ENCODE measurements around the gene OSBPL9.

Gene OSBPL9

DNA sequence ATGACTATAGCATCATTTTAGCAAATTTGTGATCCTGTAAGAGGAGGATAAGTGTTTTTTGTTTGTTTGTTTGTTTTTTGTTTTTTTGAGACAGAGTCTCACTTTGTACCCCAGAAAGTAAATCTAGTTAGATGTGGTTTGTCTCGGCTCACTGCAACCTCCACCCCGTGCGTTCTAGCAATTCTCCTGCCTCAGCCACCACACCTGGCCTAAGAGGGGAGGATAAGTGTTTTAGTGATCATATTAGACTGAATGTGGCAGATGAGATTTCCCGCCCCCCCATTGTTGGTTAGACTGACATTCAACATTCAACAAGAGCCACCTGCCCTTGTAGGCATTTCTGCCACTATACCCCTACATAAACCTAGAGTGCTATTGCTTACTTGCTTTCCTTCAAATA, 98.5 kb downstream of the OSBPL9 start:
- DNase-seq, result no peak
- no peaks in the 10 kb centered on the region for H3K4me1 ChIP-seq (ENCODE audit: control insufficient read depth, insufficient read depth, low read length, poor library complexity, severe bottlenecking)
- no peaks in the 10 kb centered on the region for H3K27me3 ChIP-seq (replicated peaks; ENCODE audit: control insufficient read depth, insufficient read depth, low read length, poor library complexity, severe bottlenecking)
- no peak overlapping the region for H3K27ac ChIP-seq (ENCODE audit: insufficient read depth, low read length, poor library complexity, severe bottlenecking)
- H3K9me3 ChIP-seq (ENCODE audit: control insufficient read depth, low read length), result no peaks in the 10 kb centered on the region
- no peaks in the 10 kb centered on the region for H3K36me3 ChIP-seq (ENCODE audit: control insufficient read depth, insufficient read depth, low read length)
- H3K4me3 ChIP-seq (ENCODE audit: insufficient read depth, low read depth, low read length, poor library complexity, severe bottlenecking), result no peak overlapping the region

DNA sequence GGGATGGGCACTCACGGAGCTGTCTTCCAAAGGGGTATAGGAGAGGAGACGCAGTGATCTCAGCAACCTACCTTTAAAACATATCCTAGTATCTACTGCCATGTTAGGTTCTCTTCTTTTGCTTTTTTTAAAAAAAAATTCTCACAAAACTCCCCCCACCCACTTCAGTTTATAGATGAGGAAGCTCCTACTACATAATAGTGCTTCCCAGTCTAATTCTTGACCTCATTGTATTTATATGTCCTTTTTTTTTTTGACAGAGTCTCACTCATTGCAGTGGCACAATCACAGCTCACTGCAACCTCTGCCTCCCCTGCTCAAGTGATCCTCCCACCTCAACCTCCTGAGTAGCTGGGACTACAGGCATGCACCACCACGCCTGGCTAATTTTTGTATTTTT, 99.9 kb downstream of the OSBPL9 start:
- Histone ChIP-seq H3K4me3 (ENCODE audit: insufficient read depth, low read depth, low read length, poor library complexity, severe bottlenecking) (no peak overlapping the region), H3K9me3 (ENCODE audit: control insufficient read depth, low read length) (no peaks in the 10 kb centered on the region), H3K36me3 (ENCODE audit: control insufficient read depth, insufficient read depth, low read length) (no peaks in the 10 kb centered on the region), H3K4me1 (ENCODE audit: control insufficient read depth, insufficient read depth, low read length, poor library complexity, severe bottlenecking) (no peaks in the 10 kb centered on the region), H3K27ac (ENCODE audit: insufficient read depth, low read length, poor library complexity, severe bottlenecking) (no peak overlapping the region), H3K27me3 (replicated peaks; ENCODE audit: control insufficient read depth, insufficient read depth, low read length, poor library complexity, severe bottlenecking) (no peaks in the 10 kb centered on the region)
- DNase-seq, result no peak

DNA sequence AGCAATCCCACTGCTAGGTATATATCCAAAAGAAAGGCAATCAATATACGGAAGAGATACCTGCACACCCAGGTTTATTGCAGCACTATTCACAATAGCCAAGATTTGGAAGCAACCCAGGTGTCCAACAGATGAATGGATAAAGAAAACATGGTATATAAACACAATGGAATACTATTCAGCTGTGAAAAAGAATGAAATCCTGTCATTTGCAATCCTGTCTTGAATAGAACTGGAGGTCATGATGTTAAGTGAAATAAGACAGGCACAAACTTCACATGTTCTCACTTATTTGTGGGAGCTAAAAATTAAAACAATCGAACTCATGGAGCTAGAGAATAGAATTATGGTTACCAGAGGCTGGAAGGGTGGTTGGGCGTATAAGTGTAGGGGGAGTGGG, 101.0 kb downstream of the OSBPL9 start:
- no peak overlapping the region for H3K4me3 ChIP-seq (ENCODE audit: insufficient read depth, low read depth, low read length, poor library complexity, severe bottlenecking)
- no peaks in the 10 kb centered on the region for H3K27me3 ChIP-seq (replicated peaks; ENCODE audit: control insufficient read depth, insufficient read depth, low read length, poor library complexity, severe bottlenecking)
- H3K27ac ChIP-seq (ENCODE audit: insufficient read depth, low read length, poor library complexity, severe bottlenecking), result no peak overlapping the region
- no peaks in the 10 kb centered on the region for H3K36me3 ChIP-seq (ENCODE audit: control insufficient read depth, insufficient read depth, low read length)
- no peak for DNase-seq
- H3K9me3 ChIP-seq (ENCODE audit: control insufficient read depth, low read length), result no peaks in the 10 kb centered on the region
- H3K4me1 ChIP-seq (ENCODE audit: control insufficient read depth, insufficient read depth, low read length, poor library complexity, severe bottlenecking), result no peaks in the 10 kb centered on the region

DNA sequence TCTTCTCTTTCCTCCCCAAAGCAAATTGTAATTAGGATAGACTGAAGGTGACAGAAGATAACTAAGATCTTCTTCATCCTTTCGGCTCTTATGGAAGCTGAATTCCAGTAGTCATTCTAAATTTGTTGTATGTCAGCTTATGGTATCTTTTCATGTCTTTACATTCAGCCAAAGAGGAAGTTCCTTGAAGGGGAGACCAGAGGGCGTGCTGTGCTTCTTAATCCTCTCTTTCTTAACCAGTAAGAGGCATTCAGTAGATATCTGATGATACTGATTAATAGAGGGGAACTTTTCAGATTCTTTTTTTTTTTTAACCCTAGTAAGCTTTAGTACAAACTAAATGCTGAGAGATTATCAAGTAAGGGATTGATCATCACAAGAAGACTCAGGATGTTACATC, 102.3 kb downstream of the OSBPL9 start:
- no peaks in the 10 kb centered on the region for H3K27me3 ChIP-seq (replicated peaks; ENCODE audit: control insufficient read depth, insufficient read depth, low read length, poor library complexity, severe bottlenecking)
- no peaks in the 10 kb centered on the region for H3K36me3 ChIP-seq (ENCODE audit: control insufficient read depth, insufficient read depth, low read length)
- no peak overlapping the region for H3K4me3 ChIP-seq (ENCODE audit: insufficient read depth, low read depth, low read length, poor library complexity, severe bottlenecking)
- no peak overlapping the region for H3K27ac ChIP-seq (ENCODE audit: insufficient read depth, low read length, poor library complexity, severe bottlenecking)
- no peaks in the 10 kb centered on the region for H3K4me1 ChIP-seq (ENCODE audit: control insufficient read depth, insufficient read depth, low read length, poor library complexity, severe bottlenecking)
- no peak for DNase-seq
- H3K9me3 ChIP-seq (ENCODE audit: control insufficient read depth, low read length), result no peaks in the 10 kb centered on the region

DNA sequence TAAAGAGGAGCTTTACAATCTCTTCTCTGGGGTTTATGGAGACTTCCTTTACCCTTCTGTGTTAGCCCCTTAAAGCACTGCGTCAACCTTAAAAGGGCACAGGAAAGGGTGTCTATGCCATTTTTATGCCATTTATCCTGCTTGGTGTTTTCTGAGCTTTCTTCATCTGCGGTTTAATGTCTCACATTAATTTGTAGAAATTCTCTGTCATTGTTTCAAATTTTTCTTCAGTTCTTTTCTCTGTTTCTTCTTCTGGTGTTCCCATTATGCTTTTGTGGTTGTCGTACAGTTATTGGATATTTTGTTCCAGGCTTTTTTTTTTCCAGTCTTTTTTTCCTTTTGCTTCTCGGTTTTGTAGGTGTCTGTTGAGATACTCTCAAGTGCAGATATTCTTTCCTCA, 107.9 kb downstream of the OSBPL9 start:
- Histone ChIP-seq H3K27ac (ENCODE audit: insufficient read depth, low read length, poor library complexity, severe bottlenecking) (no peak overlapping the region), H3K4me1 (ENCODE audit: control insufficient read depth, insufficient read depth, low read length, poor library complexity, severe bottlenecking) (peaks cover 5% of the 10 kb centered on the region), H3K27me3 (replicated peaks; ENCODE audit: control insufficient read depth, insufficient read depth, low read length, poor library complexity, severe bottlenecking) (no peaks in the 10 kb centered on the region), H3K4me3 (ENCODE audit: insufficient read depth, low read depth, low read length, poor library complexity, severe bottlenecking) (no peak overlapping the region), H3K36me3 (ENCODE audit: control insufficient read depth, insufficient read depth, low read length) (no peaks in the 10 kb centered on the region), H3K9me3 (ENCODE audit: control insufficient read depth, low read length) (no peaks in the 10 kb centered on the region)
- DNase-seq, result no peak

DNA sequence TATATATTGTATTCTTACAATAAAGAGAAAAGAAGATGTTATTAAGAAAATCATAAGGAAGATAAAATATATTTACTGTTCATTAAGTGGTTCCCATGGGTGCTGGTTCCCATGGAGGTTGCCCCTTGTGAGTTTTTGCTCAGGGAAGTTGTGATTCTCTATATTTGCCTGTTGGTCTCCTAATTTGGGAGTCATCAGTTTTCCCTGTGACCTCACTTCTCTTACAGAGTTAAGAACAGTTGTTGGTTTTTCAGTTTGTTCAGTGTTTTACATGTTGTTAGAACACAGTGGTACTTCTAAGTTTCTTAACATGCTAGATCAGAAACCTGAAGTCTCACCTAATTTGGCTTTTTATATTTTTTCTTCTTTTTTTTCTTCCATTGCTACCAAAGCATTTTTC, 109.2 kb downstream of the OSBPL9 start:
- DNase-seq, result no peak
- H3K9me3 ChIP-seq (ENCODE audit: control insufficient read depth, low read length), result no peaks in the 10 kb centered on the region
- no peaks in the 10 kb centered on the region for H3K36me3 ChIP-seq (ENCODE audit: control insufficient read depth, insufficient read depth, low read length)
- H3K27me3 ChIP-seq (replicated peaks; ENCODE audit: control insufficient read depth, insufficient read depth, low read length, poor library complexity, severe bottlenecking), result no peaks in the 10 kb centered on the region
- H3K4me1 ChIP-seq (ENCODE audit: control insufficient read depth, insufficient read depth, low read length, poor library complexity, severe bottlenecking), result peaks cover 10% of the 10 kb centered on the region
- H3K27ac ChIP-seq (ENCODE audit: insufficient read depth, low read length, poor library complexity, severe bottlenecking), result no peak overlapping the region
- no peak overlapping the region for H3K4me3 ChIP-seq (ENCODE audit: insufficient read depth, low read depth, low read length, poor library complexity, severe bottlenecking)

DNA sequence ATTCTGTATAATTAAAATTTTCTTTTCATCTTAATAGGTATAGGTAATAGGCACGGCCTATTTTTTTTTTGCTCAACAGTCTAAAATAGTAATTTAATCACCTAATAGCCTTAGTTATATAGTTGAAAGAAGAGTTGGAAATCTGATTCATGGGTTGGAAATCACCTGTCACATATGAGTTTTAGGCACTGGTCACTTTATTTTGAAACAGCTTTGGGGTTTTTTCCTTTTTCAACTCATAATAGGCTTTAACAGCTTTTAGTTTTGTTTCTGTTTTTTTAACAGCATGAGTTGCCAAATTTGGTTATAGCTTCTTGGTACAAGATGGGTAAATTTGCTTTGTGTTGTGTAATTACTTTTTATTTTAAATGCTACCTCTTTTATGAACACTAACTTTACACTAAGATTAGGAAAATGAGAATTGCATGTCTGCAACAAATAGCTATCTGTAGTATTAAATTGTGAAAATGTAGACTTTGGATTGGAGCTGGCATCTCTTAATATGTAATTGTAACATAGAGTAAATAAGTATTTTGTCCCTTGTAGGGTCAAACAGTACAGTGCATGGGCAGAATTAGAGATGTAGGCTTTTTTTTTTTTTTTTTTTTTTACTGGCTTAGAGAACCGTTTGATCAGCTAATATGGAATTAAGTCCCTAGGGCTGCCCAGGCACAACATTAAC, 109.8 kb downstream of the OSBPL9 start:
- Histone ChIP-seq H3K27me3 (replicated peaks; ENCODE audit: control insufficient read depth, insufficient read depth, low read length, poor library complexity, severe bottlenecking) (no peaks in the 10 kb centered on the region), H3K4me3 (ENCODE audit: insufficient read depth, low read depth, low read length, poor library complexity, severe bottlenecking) (no peak overlapping the region), H3K9me3 (ENCODE audit: control insufficient read depth, low read length) (no peaks in the 10 kb centered on the region), H3K36me3 (ENCODE audit: control insufficient read depth, insufficient read depth, low read length) (no peaks in the 10 kb centered on the region), H3K4me1 (ENCODE audit: control insufficient read depth, insufficient read depth, low read length, poor library complexity, severe bottlenecking) (peaks cover 10% of the 10 kb centered on the region), H3K27ac (ENCODE audit: insufficient read depth, low read length, poor library complexity, severe bottlenecking) (no peak overlapping the region)
- no peak for DNase-seq

DNA sequence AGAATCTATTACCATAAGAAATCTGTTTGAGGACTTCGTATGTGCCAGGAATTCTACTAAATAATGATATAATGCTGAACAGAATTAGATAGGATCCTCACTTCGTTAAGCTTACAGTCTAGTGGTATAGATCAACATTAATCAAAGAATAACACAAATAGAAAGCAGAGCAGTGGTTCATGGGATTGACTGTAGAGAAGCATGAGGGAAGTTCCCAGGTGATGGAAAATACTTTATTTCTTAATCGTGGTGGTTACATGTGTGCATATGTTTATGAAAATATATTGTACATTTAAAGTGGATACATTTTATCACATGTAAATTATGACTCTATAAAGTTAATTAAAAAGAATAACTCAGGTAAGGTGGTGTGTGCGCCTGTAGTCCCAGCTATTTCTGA, 110.5 kb downstream of the OSBPL9 start:
- no peak for DNase-seq
- Histone ChIP-seq H3K36me3 (ENCODE audit: control insufficient read depth, insufficient read depth, low read length) (no peaks in the 10 kb centered on the region), H3K27ac (ENCODE audit: insufficient read depth, low read length, poor library complexity, severe bottlenecking) (no peak overlapping the region), H3K4me3 (ENCODE audit: insufficient read depth, low read depth, low read length, poor library complexity, severe bottlenecking) (no peak overlapping the region), H3K4me1 (ENCODE audit: control insufficient read depth, insufficient read depth, low read length, poor library complexity, severe bottlenecking) (peaks cover 10% of the 10 kb centered on the region), H3K9me3 (ENCODE audit: control insufficient read depth, low read length) (no peaks in the 10 kb centered on the region), H3K27me3 (replicated peaks; ENCODE audit: control insufficient read depth, insufficient read depth, low read length, poor library complexity, severe bottlenecking) (no peaks in the 10 kb centered on the region)

DNA sequence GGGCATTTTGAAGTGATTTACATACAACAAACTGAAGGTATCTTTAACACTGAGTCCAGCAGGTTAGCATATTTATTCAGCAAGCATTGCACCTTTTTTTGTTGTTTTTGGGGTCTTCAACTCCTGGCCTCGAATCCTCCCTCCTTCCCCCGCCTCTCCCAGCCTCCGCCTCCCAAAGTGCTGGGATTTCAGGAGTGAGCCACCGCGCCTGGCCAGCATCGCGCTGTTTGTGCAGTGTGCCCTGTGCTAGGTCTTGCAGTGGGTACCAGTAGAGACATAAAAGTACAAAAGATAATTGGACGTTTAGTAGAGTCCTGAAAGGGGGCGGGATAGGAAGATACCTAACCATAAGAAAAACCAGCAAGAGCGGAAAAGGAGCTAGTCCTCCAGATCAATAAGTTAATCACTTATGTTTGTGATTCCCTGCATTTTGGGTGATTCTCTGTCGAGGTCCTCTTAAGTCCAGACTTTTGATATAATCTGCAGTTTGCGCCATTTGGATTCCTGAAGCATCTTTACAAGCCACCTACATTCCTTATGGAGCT, 111.8 kb downstream of the OSBPL9 start:
- no peaks in the 10 kb centered on the region for H3K9me3 ChIP-seq (ENCODE audit: control insufficient read depth, low read length)
- H3K4me1 ChIP-seq (ENCODE audit: control insufficient read depth, insufficient read depth, low read length, poor library complexity, severe bottlenecking), result peaks cover 10% of the 10 kb centered on the region
- no peaks in the 10 kb centered on the region for H3K36me3 ChIP-seq (ENCODE audit: control insufficient read depth, insufficient read depth, low read length)
- peak overlapping the region; percentile 56 for H3K27ac ChIP-seq (ENCODE audit: insufficient read depth, low read length, poor library complexity, severe bottlenecking)
- H3K4me3 ChIP-seq (ENCODE audit: insufficient read depth, low read depth, low read length, poor library complexity, severe bottlenecking), result peak overlapping the region; percentile 83
- no peaks in the 10 kb centered on the region for H3K27me3 ChIP-seq (replicated peaks; ENCODE audit: control insufficient read depth, insufficient read depth, low read length, poor library complexity, severe bottlenecking)
- DNase-seq, result no peak

DNA sequence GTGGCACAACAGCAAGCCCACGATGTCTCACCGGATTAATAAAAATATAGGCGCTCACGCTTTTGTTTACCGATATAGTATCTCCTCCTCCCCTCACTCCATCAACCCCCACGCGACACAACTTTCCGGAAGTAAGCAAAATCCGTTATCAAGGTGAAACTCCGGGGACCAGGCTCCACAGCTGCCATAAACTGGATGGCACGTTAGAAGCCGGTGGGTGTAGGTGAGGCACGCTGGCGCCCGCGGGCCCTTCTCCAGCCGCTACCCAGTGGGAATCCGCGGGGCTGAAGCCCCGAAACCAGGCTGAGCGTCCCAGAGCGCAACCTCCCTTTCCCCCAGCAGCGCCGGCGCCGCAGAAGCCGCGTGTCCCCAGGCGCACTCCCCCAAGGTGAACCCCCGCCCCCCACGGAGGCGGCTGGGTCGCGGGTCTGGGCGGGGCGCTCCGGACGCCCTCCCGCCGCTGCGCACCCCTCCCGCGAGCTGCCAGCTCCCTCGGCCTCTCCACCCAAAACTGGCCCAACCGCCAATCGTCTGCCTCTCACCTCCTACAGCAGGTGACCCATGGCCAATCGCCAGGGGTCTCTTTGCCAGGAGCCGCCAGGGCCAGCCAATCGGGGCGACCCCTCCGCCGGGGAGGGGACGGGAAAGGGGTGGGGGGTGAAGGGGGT, 112.4 kb downstream of the OSBPL9 start:
- H3K27ac ChIP-seq (ENCODE audit: insufficient read depth, low read length, poor library complexity, severe bottlenecking), result peak overlapping the region; percentile 56
- H3K27me3 ChIP-seq (replicated peaks; ENCODE audit: control insufficient read depth, insufficient read depth, low read length, poor library complexity, severe bottlenecking), result no peaks in the 10 kb centered on the region
- no peaks in the 10 kb centered on the region for H3K9me3 ChIP-seq (ENCODE audit: control insufficient read depth, low read length)
- peak overlapping the region; percentile 83 for H3K4me3 ChIP-seq (ENCODE audit: insufficient read depth, low read depth, low read length, poor library complexity, severe bottlenecking)
- no peaks in the 10 kb centered on the region for H3K36me3 ChIP-seq (ENCODE audit: control insufficient read depth, insufficient read depth, low read length)
- DNase-seq, result peak; percentile 91 to 92 (median 92)
- peaks cover 10% of the 10 kb centered on the region for H3K4me1 ChIP-seq (ENCODE audit: control insufficient read depth, insufficient read depth, low read length, poor library complexity, severe bottlenecking)
